ENCODE data around the gene SMIM29.
"Not testable (repeated sequence)": the region's sequence is repeated elsewhere in the genome, so short reads cannot be mapped to it uniquely, and the experiment has no call there.

Gene SMIM29

DNA sequence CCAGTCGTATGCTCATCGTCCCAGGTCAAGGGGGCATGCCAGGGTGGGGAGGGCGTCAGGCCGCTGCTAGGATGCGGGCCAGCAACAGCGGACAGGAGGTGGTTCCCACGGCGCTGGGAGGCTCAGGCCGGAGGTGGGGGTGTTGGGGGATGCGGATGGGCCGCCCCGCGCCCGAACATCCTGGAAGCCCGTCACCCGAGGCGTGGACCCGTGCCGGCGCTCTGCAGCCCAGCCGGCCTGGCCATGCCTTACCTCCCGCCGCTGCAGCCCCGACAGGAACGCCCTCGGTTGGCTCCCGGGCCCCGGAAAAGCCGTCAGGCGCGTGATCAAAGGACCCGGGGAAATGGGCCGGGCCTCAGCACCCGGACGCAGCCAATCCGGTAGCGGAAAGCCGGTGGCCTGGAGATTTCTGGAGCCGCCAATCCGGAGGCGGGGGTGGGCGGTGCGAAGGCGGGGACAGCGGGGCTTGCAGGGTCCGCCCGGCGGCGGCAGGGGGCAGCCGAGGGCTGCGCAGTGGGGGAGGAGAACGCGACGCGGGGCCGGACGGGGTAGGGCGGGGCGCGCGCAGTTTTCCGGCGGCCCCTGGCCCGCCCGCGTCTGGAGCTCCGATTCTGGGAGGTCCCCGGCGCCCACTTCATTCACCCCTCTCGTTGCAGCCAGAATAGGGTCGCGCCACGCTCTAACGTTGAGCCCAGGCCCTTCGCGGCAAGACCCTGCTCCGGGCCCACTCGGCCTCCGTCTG is at the start of gene SMIM29:
TSS of gene SMIM29 (minus strand) at position 280 of the 742 bp plus-strand sequence. CDS start 1,215 bp downstream, outside the sequence.
- peak; percentile 84 for DNase-seq

DNA sequence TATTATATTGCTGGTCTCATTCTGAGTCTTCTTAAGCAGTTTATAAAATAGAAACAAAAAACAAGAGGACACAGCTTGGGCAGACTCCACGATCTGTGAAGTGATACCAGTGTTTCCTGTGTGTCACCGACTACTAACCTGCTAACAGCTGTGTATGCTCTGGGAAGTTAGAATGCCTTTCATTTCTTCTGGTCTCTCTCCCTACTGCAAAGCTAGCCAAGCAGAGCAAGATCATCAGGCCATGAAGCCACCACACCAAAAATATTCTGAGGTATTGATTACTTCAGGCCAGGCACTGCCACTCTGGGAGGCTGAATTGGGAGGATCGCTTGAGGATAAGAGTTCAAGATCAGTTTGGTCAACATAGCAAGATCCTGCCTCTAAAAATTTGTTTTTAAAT is 46.9 kb upstream of the SMIM29 start:
- DNase-seq: no peak

DNA sequence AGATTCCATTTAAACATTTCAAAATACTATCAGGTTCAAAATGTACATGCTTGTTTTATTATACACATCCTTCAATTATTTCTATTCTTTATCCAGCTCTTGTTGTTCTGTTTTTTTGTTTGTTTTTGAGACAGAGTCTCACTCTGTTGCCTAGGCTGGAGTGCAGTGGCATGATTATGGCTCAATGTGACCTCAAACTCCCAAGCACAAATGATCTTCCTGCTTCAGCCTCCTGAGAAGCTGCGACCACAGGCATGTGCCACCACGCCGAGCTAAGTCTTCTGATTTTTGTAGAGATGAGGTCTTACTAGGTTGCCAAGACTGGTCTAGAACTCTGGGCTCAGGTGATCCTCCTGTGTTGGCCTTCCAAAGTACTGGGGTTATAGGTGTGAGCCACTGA is 44.1 kb upstream of the SMIM29 start:
- DNase-seq: no peak

DNA sequence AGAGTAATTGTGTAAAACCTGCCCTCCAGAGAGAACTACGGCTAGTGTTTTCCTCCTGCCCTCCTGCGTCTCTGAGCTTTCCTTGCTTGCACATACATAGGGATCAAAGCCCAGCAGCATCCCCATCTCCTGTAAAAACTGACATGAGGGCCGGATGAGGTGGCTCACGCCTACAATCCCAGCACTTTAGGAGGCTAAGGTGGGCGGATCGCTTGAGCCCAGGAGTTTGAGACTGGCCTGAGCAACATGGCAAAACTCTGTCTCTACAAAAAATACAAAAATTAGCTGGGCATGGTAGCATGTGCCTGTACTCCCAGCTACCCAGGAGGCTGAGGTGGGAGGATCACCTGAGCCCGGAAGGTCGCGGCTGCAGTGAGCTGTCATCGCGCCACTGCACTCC is 40.3 kb upstream of the SMIM29 start:
- no peak for DNase-seq

DNA sequence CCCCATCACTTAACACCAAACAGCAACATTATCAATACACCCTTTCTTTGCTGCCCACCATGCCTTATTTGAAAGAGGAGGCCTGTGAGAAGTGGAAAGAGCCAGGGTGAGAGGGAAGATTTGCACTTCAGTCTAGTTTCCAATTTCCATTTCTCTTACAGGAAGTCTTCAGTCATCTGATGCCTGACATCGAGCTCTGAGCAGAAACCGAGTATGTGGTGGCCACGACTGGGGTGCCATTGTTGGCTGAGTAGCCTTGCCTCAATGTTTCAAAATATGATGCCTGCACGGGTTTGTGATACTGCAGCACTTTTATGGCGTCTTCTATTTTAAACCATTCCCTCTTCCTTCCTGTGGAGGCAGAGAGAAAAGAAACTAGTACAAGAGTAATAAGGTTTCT is 39.8 kb upstream of the SMIM29 start:
- no peak for DNase-seq

DNA sequence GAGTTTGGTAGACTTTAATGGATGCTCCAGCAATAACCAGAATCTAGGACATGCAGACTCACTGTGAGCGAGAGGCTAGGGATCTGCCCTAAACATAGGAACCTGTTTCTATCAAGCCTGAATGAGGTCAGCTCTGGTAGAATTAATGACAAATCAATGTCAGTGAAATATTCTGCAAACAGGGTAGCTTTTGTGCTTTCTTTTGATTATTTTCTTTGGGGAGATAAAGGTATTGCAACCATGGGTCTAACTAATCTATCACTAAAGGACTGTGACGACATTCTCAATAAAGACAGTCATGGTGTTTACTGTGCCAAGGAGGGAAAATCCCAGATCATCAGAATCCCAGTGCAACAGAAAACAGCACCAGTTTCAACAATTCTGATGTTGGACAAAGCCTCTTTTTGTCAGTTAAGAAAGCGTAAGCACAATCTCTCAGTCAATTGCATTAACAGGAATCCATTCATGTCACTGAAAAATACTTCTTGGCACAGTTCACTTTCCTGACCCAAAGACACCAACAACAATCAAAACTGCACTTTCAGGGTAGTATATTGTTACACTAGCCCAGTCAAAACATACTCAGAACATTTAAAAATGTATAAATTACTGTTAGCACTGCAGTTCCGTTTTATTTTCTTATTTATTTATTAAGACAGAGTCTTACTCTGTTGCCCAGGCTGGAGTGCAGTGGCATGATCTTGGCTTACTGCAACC is 36.8 kb upstream of the SMIM29 start:
- no peak for DNase-seq

DNA sequence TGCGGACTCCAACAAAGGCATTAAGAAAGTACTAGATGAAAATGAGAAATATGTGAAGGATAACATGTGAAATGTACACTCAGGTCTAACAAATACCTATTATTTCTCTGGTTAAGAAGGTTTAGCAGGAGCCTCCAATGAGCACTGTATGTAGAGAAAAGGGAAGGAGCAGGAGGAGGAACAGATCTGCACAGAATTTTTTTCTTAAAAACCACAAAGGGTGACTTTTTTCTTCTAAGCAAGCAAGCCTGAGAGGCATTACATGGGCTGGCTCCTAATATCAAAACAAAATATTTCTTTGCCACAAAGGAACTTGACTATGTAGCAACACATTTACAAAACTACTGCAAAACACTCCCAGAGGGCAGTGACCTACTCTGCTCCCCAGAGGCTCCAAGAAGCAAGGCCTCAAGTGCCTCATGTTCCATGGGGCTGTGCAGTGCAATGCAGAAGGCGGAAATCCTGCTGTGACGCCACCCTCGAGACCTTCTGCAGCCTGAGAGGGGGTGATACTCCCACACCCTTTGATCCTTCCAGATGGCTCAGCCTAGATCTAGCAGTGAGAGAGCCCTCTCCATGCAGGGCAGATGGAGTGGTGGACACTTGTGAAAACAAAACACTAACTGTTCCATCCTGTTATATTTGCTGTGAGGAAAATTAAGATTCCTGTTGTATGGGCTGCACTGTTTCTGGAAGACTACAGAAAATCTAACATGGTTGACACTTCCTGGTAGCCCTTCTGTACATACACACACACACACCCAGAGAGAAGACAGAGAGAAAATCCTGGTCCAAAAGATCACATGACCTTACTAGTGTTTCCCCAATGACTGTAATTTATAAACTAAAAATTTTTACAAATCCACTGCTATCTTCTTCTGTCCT is 36.0 kb upstream of the SMIM29 start:
- DNase-seq: peak; percentile 66

DNA sequence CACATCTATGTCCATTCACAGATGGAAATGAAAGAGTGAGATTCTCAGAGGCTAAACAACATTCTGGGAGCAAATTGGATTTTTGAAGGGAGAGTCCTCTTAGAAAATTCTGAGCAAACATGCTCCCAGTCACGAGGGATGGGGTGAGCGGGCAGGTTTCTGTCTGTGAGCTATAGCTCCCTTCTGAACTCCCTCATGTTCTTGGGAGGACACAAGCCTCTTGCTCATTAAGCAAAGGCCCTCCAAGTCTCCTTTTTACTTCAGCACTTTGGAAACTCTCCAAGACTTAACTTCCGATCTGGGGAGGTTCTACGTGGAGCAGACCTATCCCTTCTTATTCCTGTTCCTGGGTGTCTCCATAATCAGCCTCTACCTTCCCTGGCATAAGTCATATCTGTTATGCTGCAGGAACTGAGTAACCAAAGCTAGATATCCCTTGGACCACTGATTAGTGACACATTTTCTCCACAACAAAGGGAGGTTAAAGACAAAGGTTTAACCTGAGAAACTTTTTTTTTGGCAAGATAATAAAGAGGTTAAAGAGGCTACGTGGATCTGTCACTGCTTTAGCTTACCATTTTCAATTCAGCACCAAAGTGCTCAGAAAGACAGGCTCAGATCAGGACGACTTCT is 33.0 kb upstream of the SMIM29 start:
- DNase-seq: no peak

DNA sequence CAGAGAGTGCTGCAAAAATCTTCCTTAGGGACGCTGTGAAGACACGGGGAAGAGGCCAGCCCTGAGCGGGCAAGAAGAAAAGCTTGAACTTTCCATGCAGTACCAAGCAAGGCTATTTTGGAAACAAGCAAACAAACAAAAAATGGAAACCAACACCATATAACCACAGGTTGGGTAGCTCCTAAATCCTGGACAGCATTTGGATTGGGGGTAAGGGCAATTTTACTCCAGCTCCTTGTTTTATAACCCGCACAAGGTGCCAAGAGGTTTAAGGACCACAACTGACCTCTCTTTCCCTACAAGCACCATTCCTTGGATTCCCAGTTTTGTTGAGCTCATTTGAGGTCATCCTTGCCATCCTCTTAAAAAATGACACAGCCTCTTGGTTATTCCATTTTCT is 31.4 kb upstream of the SMIM29 start:
- no peak for DNase-seq

DNA sequence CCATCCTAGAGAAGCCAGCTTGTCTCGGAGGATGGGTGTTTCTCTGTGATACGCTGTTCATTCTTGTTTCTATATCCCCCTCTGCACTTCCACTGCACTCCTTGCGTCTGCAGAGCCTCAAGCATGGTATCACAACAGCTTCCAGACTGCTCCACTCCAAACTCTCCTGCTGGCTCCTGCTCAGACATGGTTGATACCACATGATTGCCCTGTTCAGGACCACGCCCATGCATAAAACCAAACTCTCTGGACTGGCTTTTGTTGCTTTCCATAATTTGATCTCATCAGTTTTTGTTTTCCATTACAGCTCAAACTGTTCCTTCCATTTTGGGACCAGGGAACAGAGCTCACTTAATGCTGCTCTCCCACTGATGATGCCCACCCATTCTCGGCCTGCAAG is 30.0 kb upstream of the SMIM29 start:
- no peak for DNase-seq

DNA sequence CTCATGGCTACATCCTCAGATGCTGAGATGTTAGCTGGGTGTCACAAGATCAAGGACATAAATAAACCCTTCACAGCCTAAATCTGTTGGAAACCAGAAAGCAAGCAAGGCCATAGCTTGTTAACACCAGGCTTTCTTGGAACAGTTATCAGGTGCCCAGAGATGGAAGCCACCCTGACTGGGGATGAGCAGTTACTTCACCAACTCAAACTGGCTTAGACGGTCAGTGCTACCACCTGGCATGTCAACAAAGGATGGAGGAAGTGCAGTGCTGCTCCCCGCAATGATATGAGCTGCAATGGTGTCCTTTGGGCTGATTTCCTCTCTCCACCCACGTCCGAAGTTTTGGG is 28.9 kb upstream of the SMIM29 start:
- DNase-seq: no peak

DNA sequence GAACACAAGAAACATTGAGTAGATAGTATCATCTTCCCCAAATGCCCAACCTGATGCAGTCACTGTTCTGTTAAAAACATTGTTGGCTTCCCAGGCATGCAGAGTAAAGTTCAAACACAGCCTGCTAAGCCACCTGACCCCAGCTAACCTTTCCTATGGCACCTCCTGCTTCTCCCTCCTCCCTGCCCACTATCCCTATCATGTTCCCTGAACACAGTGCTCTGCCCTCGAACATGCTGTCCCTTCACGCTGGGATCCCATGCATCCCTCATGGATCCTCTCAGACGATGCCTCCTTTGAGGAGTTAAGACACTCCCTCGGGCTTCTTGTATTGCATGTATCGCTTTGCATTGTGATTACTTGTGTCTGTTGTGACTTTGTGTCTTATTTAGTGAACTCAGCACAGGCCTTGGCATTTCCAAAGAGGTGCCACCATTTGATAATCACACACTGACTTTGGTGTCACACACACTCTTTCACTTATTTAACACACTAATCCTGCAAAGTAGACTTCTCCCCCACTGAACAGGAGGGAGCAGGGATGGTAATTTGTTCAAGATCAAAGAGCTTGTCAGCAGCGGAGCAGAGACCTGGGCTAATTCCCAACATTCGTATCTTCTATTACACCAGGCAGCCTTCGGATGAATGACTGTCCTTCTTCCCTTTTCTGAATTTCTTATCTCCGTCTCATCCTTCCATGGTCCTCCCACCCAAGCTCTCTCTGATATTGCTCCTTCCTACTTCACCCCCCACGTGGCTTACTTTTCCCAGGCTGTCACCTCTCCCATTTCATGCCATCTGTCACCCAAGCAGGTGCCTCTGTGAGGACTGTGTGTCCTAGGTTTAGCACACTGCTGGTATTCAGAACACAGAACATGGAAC is 28.3 kb upstream of the SMIM29 start:
- no peak for DNase-seq

DNA sequence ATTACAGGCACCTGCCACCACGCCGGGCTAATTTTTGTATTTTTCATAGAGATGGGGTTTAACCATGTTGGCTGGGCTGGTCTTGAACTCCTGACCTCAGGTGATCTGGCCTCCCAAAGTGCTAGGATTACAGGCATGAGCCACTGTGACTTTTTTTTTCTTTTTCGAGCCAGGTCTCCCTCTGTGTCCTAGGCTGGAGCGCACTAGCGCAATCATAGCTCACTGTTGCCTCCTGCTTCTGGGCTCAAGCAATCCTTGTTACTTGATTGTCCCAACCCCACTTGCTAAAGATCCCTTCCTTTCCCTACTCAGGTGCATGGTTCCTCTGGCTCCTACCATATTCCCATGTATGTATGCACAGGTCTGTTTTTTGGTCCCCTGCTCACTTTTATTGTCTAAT is 27.4 kb upstream of the SMIM29 start:
- DNase-seq: no peak

DNA sequence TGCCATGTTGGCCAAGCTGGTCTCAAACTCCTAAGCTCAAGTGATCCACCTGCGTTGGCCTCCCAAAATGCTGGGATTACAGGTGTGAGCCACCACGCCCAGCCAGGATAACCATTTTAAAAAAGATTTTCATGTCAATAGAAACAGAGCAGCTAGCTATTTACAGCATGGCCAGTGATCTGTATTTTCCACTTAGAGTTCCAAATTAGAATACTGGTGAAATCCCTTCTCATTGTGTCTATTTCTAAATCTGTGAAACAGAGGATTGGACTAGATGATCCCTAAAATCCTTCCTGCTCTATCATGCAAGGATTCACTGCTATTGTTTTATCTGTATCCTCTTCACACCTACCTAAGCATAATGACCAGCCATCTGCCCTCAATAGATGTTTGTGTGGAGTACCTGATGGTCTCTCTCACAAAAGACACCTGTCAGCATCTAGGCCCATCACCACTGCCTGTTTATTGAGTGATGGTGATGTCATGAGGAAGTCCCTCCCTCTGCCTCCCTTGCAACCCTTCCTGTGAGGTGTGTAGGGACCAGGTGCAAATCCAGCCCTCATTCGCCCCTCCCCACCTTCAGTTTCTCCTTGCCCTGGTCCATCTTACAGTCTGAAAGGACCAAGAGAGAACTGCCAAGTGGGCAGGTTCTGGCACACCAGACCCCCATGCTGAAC is 26.5 kb upstream of the SMIM29 start:
- no peak for DNase-seq

DNA sequence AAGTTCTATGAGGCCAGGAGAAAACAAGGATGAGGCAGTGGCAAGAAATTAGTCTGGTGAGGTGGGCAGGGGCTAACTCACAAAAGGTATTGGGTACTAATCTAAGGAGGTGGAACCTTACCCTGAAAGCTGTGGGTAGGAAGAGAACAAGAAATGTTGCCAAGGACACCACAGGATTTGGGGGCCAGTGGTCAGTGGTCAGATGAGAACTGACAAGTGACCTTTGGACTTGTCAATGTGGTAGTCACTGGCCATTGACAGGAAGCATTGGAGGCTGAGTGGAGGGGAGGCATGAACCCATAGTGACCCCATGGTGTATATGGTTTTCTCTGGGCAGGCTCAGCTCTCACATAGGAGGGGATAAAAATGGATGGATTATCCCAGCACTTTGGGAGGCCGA is 25.3 kb upstream of the SMIM29 start:
- no peak for DNase-seq

DNA sequence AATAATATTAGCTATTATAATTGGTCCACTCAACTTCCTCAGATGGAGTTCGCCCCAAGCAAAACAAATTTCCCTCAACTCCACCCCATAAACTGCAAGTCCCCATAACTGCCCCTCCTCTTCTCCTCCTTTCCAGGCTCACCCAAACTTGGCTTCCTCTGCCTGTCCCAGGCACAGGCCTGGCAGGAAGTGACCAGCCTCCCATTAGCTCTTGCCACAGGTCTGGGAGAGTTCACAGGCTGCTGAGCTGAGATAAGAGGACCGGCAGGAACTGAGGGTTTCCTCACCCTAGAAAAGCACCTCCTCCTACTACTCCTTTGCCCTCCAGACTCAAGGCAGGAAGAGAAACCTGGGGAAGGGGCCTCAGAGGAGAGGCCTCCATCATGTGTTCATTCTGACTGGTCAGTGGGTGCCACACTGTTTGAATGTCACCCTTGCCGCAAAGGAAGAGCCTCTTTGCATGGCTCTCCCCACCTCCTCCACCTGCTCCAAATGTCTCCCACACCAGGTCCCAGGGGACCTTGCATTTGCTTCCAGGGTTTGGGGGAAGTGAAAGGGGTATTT is 24.5 kb upstream of the SMIM29 start:
- DNase-seq: no peak

DNA sequence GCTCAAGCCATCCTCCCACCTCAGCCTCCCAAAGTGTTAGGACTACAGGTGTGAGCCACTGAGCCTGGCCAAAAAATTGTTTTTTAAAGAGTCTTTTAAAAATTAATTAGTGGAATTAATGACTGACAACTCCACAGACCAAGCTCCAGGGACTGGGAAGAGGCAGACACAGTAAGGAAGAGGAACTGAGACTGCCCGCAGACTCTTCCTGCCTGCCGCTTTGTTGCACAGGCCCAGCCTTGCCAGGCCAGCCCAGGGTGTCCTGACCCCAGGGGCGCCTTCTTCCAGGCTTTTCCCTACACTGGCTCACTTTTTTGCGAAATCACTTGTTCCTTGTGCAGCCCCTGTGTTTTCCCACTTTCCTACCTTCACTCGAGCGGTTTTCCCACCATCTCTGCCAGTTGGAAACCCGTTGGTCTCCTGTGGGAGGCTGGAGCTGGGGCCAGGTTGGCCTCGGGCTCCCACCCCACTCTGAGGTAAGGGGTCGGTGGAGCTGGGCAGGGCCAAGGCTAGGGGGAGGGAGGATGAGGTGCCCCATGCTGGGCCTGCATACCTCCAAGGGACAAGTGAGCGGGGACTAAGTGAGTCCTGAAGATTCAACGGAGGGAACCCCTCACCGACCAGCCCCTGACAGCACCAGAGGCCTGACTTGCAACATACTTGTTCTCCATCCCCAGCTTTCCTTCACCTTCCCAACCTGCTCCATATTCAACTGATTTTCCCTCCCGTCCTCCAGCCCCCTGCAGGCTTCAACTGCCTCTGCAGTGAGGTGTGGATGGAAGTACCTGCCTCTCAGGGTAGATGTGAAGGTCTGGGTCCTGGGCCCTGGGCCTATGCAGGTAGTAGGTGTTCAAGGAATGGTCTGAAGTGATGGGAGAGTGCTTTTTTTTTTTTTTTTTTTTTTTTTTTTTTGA is 23.5 kb upstream of the SMIM29 start:
- no peak for DNase-seq

DNA sequence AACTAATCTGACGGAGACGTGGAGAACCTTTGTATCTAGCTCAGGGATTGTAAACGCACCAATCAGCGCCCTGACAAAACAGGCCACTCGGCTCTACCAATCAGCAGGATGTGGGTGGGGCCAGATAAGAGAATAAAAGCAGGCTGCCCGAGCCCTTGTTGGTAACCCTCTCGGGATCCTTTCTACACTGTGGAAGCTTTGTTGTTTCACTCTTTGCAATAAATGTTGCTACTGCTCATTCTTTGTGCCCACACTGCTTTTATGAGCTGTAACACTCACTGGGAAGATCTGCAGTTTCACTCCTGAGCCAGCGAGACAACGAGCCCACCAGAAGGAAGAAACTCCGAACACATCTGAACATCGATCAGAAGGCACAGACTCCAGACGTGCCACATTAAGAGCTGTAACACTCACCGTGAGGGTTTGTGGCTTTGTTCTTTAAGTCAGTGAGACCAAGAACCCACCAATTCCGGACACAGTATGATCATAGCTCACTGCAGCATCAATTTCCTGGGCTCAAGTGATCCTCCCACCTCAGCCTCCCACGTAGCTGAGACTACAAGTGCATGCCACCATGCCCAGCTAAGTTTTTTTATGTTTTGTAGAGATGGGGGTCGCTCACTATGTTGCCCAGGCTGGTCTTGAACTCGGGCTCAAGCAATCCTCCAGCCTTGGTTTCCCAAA is 21.0 kb upstream of the SMIM29 start:
- DNase-seq: not testable (repeated sequence)

DNA sequence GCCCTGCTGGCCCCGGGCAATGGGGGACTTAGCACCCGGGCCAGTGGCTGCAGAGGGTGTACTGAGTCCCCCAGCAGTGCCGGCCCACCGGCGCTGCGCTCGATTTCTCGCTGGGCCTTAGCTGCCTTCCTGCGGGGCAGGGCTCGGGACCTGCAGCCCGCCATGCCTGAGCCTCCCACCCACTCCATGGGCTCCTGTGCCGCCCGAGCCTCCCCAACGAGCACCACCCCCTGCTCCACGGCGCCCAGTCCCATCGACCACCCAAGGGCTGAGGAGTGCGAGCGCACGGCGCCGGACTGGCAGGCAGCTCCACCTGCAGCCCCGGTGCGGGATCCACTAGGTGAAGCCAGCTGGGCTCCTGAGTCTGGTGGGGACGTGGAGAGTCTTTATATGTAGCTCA is 20.3 kb upstream of the SMIM29 start:
- not testable (repeated sequence) for DNase-seq
